ENCODE measurements around the gene ETV6.

GRCh38 chr12:11820476-11820875, 171.0 kb downstream of the ETV6 start:
- no peak for TF ChIP-seq CTCF (IDR thresholded peaks at IDR 0.05)
- no peak for TF ChIP-seq ZFX (IDR thresholded peaks at IDR 0.05; ENCODE audit: borderline replicate concordance)
